Natural killer cell (primary cell): ENCODE results near the gene KRTAP5-8. TPM values are rescaled to one million over a fixed set of nuclear protein-coding genes. Genes with fewer than 3 reads are reported as not detected.
A peak's percentile ranks its signal among the peaks of the same experiment; 100 is the strongest.

ENCODE experiments used
- ATAC-seq, 3 donors: fragments of 150-1000 bp in 2 of 3; fragments of 200-7000 bp in 1 of 3; cut with Tn5 transposase; 1 replicate in 1 of 3; 2 replicates in 2 of 3; pipeline ENCODE4 v1.10.0; 2021; ENCODE audit warnings: mild to moderate bottlenecking in 2 of 3, moderate library complexity in 2 of 3
- DNase-seq, 2 donors: peaks; one replicate each; pipeline versions ENCODE4 v3.0.0 to v3.0.0-alpha.2; 2013 to 2021; ENCODE audit warnings: mixed read lengths in 1 of 2
- H3K27ac ChIP-seq: one replicate; pipeline ENCODE4 v1.5.1; 2013; ENCODE audit warnings: mild to moderate bottlenecking, low read length
- H3K27me3 ChIP-seq: one replicate; pipeline ENCODE4 v1.6.1; 2013; ENCODE audit warnings: low read length; ENCODE audit not compliant: control insufficient read depth, insufficient read depth
- H3K36me3 ChIP-seq: one replicate; pipeline ENCODE4 v1.6.1; 2013; ENCODE audit warnings: low read length; ENCODE audit not compliant: control insufficient read depth, insufficient read depth
- H3K4me1 ChIP-seq: one replicate; pipeline ENCODE4 v1.6.1; 2013; ENCODE audit warnings: low read length; ENCODE audit not compliant: control insufficient read depth, insufficient read depth
- H3K4me3 ChIP-seq: one replicate; pipeline ENCODE4 v1.5.1; 2013; ENCODE audit warnings: low read length
- H3K9me3 ChIP-seq: one replicate; pipeline ENCODE4 v1.6.1; 2013; ENCODE audit warnings: low read length; ENCODE audit not compliant: control insufficient read depth, insufficient read depth
- H3K27ac Mint-ChIP-seq, 2 donors: one replicate each; pipeline ENCODE4 v1.8.0; 2022; ENCODE audit warnings: mild to moderate bottlenecking in 2 of 2, mixed read lengths in 2 of 2, moderate library complexity in 1 of 2
- H3K27me3 Mint-ChIP-seq, 2 donors: one replicate each; pipeline ENCODE4 v1.8.0; 2022; ENCODE audit warnings: low read depth in 2 of 2, mixed read lengths in 2 of 2
- H3K36me3 Mint-ChIP-seq: one replicate; pipeline ENCODE4 v1.8.0; 2022; ENCODE audit warnings: mixed read lengths
- H3K4me1 Mint-ChIP-seq, 2 donors: one replicate each; pipeline ENCODE4 v1.8.0; 2022; ENCODE audit warnings: mixed read lengths in 2 of 2
- H3K4me3 Mint-ChIP-seq: one replicate; pipeline ENCODE4 v1.8.0; 2022; ENCODE audit warnings: mild to moderate bottlenecking, moderate library complexity, mixed read lengths
- H3K9me3 Mint-ChIP-seq, 2 donors: one replicate each; pipeline ENCODE4 v1.8.0; 2022; ENCODE audit warnings: mixed read lengths in 2 of 2
- CTCF ChIP-seq: fragments of 200-600 bp; IDR thresholded peaks from one replicate; pipeline ENCODE4 v1.8.0; 2022; ENCODE audit warnings: antibody characterized with exemption
- WGBS: methylation state at CpG from one replicate; pipeline ENCODE4 v1.1.7; 2013; ENCODE audit warnings: missing lambda C conversion rate; ENCODE audit not compliant: insufficient coverage; 5-methylcytosine and 5-hydroxymethylcytosine counted together
- intact Hi-C: fragments of 100-400 bp; cut with micrococcal nuclease; formaldehyde crosslinking; loops from one replicate; pipeline ENCODE4 v1.14.2; 2022
- total RNA-seq, 4 donors: library from RNA; stranded (reverse); fragments of 120-200 nt in 1 of 4; gene quantifications; one replicate each; pipeline versions ENCODE4 v1.2.3 to v1.2.4, GENCODE V29; 2013 to 2022

Gene KRTAP5-8
- total RNA-seq, 3 donors from 2014 or later (not counting 1 experiment from before 2014, with no cell fraction given) = not detected

- 96% methylated on average over 19 of the region's 19 CpGs for WGBS
- Histone ChIP-seq H3K27me3 (no peaks in the 10 kb centered on the region), H3K36me3 (peaks cover 66% of the 10 kb centered on the region), H3K4me3 (no peak overlapping the region), H3K9me3 (no peaks in the 10 kb centered on the region), H3K4me1 (no peaks in the 10 kb centered on the region), H3K27ac (no peak overlapping the region)
- peaks cover 14% of the 10 kb centered on the region for H3K36me3 Mint-ChIP-seq
- H3K27ac Mint-ChIP-seq = no peak overlapping the region
- H3K9me3 Mint-ChIP-seq = no peaks in the 10 kb centered on the region
- H3K27me3 Mint-ChIP-seq = no peaks in the 10 kb centered on the region
- intact Hi-C loops = no loop called here
- no peaks in the 10 kb centered on the region for H3K4me1 Mint-ChIP-seq
- DNase-seq (peak in 1 of 2 donors; percentile 3), ATAC-seq (no peak)
- no peak for TF ChIP-seq CTCF
- no peak overlapping the region for H3K4me3 Mint-ChIP-seq
Observed at GRCh38 chr11:71498091-71498490, 39.7 kb upstream of the KRTAP5-8 start.

GRCh38 chr11:71499125-71499524 is 38.7 kb upstream of the KRTAP5-8 start:
- Histone ChIP-seq H3K27me3 (no peaks in the 10 kb centered on the region), H3K9me3 (no peaks in the 10 kb centered on the region), H3K4me1 (no peaks in the 10 kb centered on the region), H3K4me3 (no peak overlapping the region), H3K36me3 (peaks cover 67% of the 10 kb centered on the region), H3K27ac (no peak overlapping the region)
- Mint-ChIP-seq H3K27me3 (no peaks in the 10 kb centered on the region), H3K4me1 (no peaks in the 10 kb centered on the region), H3K9me3 (no peaks in the 10 kb centered on the region), H3K4me3 (no peak overlapping the region), H3K36me3 (peaks cover 14% of the 10 kb centered on the region), H3K27ac (no peak overlapping the region)
- DNase-seq = no peak
- no peak for TF ChIP-seq CTCF
- no peak for ATAC-seq
- WGBS = 78% methylated on average over 13 of the region's 13 CpGs
- intact Hi-C loops = no loop called here

GRCh38 chr11:71499546-71499945 is 38.3 kb upstream of the KRTAP5-8 start:
- no peak overlapping the region for H3K4me3 ChIP-seq
- no peaks in the 10 kb centered on the region for H3K27me3 ChIP-seq
- no peaks in the 10 kb centered on the region for H3K4me1 ChIP-seq
- no peak overlapping the region for H3K27ac Mint-ChIP-seq
- no peaks in the 10 kb centered on the region for H3K9me3 Mint-ChIP-seq
- no peaks in the 10 kb centered on the region for H3K9me3 ChIP-seq
- ATAC-seq (no peak), DNase-seq (no peak)
- peaks cover 72% of the 10 kb centered on the region for H3K36me3 ChIP-seq
- H3K36me3 Mint-ChIP-seq = peaks cover 14% of the 10 kb centered on the region
- no peaks in the 10 kb centered on the region for H3K27me3 Mint-ChIP-seq
- H3K4me1 Mint-ChIP-seq = peaks cover 0 to 2% of the 10 kb centered on the region in 2 donors
- no peak for TF ChIP-seq CTCF
- intact Hi-C loops = no loop called here
- 93% methylated on average over 6 of the region's 6 CpGs for WGBS
- H3K27ac ChIP-seq = no peak overlapping the region
- H3K4me3 Mint-ChIP-seq = no peak overlapping the region

- no peak for DNase-seq
- ATAC-seq = no peak
- Histone ChIP-seq H3K27ac (no peak overlapping the region), H3K4me1 (no peaks in the 10 kb centered on the region), H3K9me3 (no peaks in the 10 kb centered on the region), H3K4me3 (no peak overlapping the region), H3K36me3 (peaks cover 66% of the 10 kb centered on the region), H3K27me3 (no peaks in the 10 kb centered on the region)
- H3K4me1 Mint-ChIP-seq = peaks cover 0 to 4% of the 10 kb centered on the region in 2 donors
- no peak for TF ChIP-seq CTCF
- H3K27ac Mint-ChIP-seq = no peak overlapping the region
- intact Hi-C loops = no loop called here
- WGBS = 90% methylated on average over 6 of the region's 6 CpGs
- peaks cover 6% of the 10 kb centered on the region for H3K36me3 Mint-ChIP-seq
- H3K27me3 Mint-ChIP-seq = no peaks in the 10 kb centered on the region
- H3K4me3 Mint-ChIP-seq = no peak overlapping the region
- no peaks in the 10 kb centered on the region for H3K9me3 Mint-ChIP-seq
Observed at GRCh38 chr11:71500601-71501021, 37.2 kb upstream of the KRTAP5-8 start.
